Measurements from ENCODE around the gene DNAL4.
A peak's percentile ranks its signal among the peaks of the same experiment; 100 is the strongest.

GRCh38 chr22:38733329-38733723, 60.6 kb downstream of the DNAL4 start:
- TF ChIP-seq CTCF (IDR thresholded peaks at IDR 0.05; ENCODE audit: low read depth, low read length) (peak; percentile 73), EZH2phosphoT487 (IDR thresholded peaks at IDR 0.05; ENCODE audit: low read depth) (no peak)

Measured in OCI-LY3 (cell line).